ENCODE measurements around the gene IL6.
"Not testable (repeated sequence)": the region's sequence is repeated elsewhere in the genome, so short reads cannot be mapped to it uniquely, and the experiment has no call there.

The IL6 gene

DNA sequence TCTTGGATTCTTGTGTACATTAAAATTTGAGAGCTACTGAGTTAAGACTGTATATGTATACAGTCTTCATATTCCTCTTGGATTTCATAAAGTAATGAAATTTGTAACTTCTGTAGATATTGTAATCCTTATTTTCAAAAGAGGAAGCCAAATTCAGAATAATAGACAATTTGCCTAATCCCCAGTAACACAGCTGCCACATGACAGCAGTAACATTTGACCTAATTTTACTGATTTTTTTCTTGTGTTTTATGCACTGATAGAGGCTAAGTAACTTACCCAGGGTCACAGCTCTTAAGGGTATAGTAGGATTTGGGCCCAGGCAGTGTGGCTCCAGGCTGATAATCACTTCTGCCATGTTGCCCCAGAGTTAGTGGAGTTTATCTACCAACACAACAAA, 40.4 kb upstream of the IL6 start:
- Histone ChIP-seq H4K20me1 (ENCODE audit: insufficient read depth, low read length) (no peaks in the 10 kb centered on the region), H2AFZ (ENCODE audit: low read length) (no peak overlapping the region), H3K9ac (ENCODE audit: low read length) (no peak overlapping the region), H3K79me2 (ENCODE audit: low read length) (no peaks in the 10 kb centered on the region), H3F3A (ENCODE audit: insufficient read depth, low read length) (no peaks in the 10 kb centered on the region), H3K4me3 (ENCODE audit: low read length) (no peak overlapping the region), H3K36me3 (replicated peaks; ENCODE audit: insufficient read depth, low read length) (no peaks in the 10 kb centered on the region), H3K4me1 (ENCODE audit: low read length) (no peaks in the 10 kb centered on the region), H3K27me3 (replicated peaks; ENCODE audit: insufficient read depth, low read length) (no peaks in the 10 kb centered on the region), H3K4me2 (ENCODE audit: low read depth, low read length) (no peak overlapping the region), H3K9me3 (replicated peaks; ENCODE audit: insufficient read depth, low read length) (no peaks in the 10 kb centered on the region), H3K27ac (ENCODE audit: low read length) (no peak overlapping the region), H3K9me2 (replicated peaks; ENCODE audit: insufficient read depth, low read length) (no peaks in the 10 kb centered on the region)
- TF ChIP-seq EZH2 (optimal IDR thresholded peaks at IDR 0.05; ENCODE audit: low read depth, low read length) (no peak), EZH2phosphoT487 (IDR thresholded peaks at IDR 0.05; ENCODE audit: low read length) (no peak), CTCF (IDR thresholded peaks at IDR 0.05; ENCODE audit: low read length) (no peak)
- DNase-seq: no peak

DNA sequence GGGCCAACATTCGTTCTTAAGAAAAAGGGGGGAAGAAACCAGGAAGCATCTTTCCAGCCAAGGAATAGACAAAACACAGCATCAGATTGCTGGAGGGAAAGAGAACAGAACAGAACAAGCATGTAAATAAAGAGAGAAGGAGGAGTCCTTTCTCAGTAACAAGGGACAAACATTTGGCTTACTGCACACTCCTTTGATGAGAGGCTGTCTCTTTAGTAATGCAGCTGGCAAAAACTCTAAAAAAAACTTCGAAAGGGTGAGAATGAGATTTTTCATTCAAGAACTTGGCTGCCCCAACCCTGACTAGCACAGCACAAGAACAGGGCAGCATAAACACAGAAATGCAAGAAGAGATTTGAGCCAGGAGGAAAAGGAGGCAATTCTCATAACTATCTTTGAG, 38.9 kb upstream of the IL6 start:
- no peak overlapping the region for H3K27ac ChIP-seq (ENCODE audit: low read length)
- H3K79me2 ChIP-seq (ENCODE audit: low read length): no peaks in the 10 kb centered on the region
- H2AFZ ChIP-seq (ENCODE audit: low read length): no peak overlapping the region
- no peak for DNase-seq
- no peaks in the 10 kb centered on the region for H3F3A ChIP-seq (ENCODE audit: insufficient read depth, low read length)
- no peak for TF ChIP-seq EZH2 (optimal IDR thresholded peaks at IDR 0.05; ENCODE audit: low read depth, low read length)
- no peak for TF ChIP-seq EZH2phosphoT487 (IDR thresholded peaks at IDR 0.05; ENCODE audit: low read length)
- no peak for TF ChIP-seq CTCF (IDR thresholded peaks at IDR 0.05; ENCODE audit: low read length)
- no peaks in the 10 kb centered on the region for H3K4me1 ChIP-seq (ENCODE audit: low read length)
- H3K9me3 ChIP-seq (replicated peaks; ENCODE audit: insufficient read depth, low read length): no peaks in the 10 kb centered on the region
- no peak overlapping the region for H3K4me2 ChIP-seq (ENCODE audit: low read depth, low read length)
- no peaks in the 10 kb centered on the region for H3K9me2 ChIP-seq (replicated peaks; ENCODE audit: insufficient read depth, low read length)
- no peaks in the 10 kb centered on the region for H3K36me3 ChIP-seq (replicated peaks; ENCODE audit: insufficient read depth, low read length)
- H3K9ac ChIP-seq (ENCODE audit: low read length): no peak overlapping the region
- H4K20me1 ChIP-seq (ENCODE audit: insufficient read depth, low read length): no peaks in the 10 kb centered on the region
- H3K4me3 ChIP-seq (ENCODE audit: low read length): no peak overlapping the region
- no peaks in the 10 kb centered on the region for H3K27me3 ChIP-seq (replicated peaks; ENCODE audit: insufficient read depth, low read length)

DNA sequence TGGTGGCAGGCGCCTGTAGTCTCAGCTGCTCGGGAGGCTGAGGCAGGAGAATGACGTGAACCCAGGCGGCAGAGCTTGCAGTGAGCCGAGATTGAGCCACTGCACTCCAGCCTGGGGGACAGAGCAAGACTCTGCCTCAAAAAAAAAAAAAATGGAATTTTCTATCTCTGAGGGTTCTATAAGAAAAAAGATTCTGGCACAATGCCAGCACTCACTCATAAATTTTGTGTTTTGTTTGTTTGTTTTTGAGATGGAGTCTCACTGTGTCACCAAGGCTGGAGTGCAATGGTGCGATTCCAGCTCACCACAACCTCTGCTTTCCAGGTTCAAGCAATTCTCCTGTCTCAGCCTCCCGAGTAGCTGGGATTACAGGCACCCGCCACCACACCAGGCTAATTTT, 38.1 kb upstream of the IL6 start:
- H3K4me1 ChIP-seq (ENCODE audit: low read length); DNase-seq; H3K27me3 ChIP-seq (replicated peaks; ENCODE audit: insufficient read depth, low read length); H3F3A ChIP-seq (ENCODE audit: insufficient read depth, low read length); H4K20me1 ChIP-seq (ENCODE audit: insufficient read depth, low read length); H3K79me2 ChIP-seq (ENCODE audit: low read length); H3K9me3 ChIP-seq (replicated peaks; ENCODE audit: insufficient read depth, low read length); H2AFZ ChIP-seq (ENCODE audit: low read length); H3K36me3 ChIP-seq (replicated peaks; ENCODE audit: insufficient read depth, low read length); H3K9ac ChIP-seq (ENCODE audit: low read length); H3K4me2 ChIP-seq (ENCODE audit: low read depth, low read length); H3K4me3 ChIP-seq (ENCODE audit: low read length); H3K9me2 ChIP-seq (replicated peaks; ENCODE audit: insufficient read depth, low read length); H3K27ac ChIP-seq (ENCODE audit: low read length): not testable (repeated sequence)

GRCh38 chr7:22694597-22695207, 32.3 kb upstream of the IL6 start:
- Histone ChIP-seq H3K9me2 (replicated peaks; ENCODE audit: insufficient read depth, low read length) (no peaks in the 10 kb centered on the region), H3K36me3 (replicated peaks; ENCODE audit: insufficient read depth, low read length) (no peaks in the 10 kb centered on the region), H2AFZ (ENCODE audit: low read length) (no peak overlapping the region), H3F3A (ENCODE audit: insufficient read depth, low read length) (peaks cover 11% of the 10 kb centered on the region; the same call in 1 of the 2 replicates), H3K4me1 (ENCODE audit: low read length) (peaks cover 49% of the 10 kb centered on the region), H3K9me3 (replicated peaks; ENCODE audit: insufficient read depth, low read length) (no peaks in the 10 kb centered on the region), H3K9ac (ENCODE audit: low read length) (no peak overlapping the region), H3K4me2 (ENCODE audit: low read depth, low read length) (peak overlapping the region; percentile 55), H4K20me1 (ENCODE audit: insufficient read depth, low read length) (no peaks in the 10 kb centered on the region), H3K27me3 (replicated peaks; ENCODE audit: insufficient read depth, low read length) (no peaks in the 10 kb centered on the region), H3K79me2 (ENCODE audit: low read length) (no peaks in the 10 kb centered on the region), H3K4me3 (ENCODE audit: low read length) (peak overlapping the region; percentile 5), H3K27ac (ENCODE audit: low read length) (no peak overlapping the region)
- TF ChIP-seq EZH2 (optimal IDR thresholded peaks at IDR 0.05; ENCODE audit: low read depth, low read length): no peak
- TF ChIP-seq CTCF (IDR thresholded peaks at IDR 0.05; ENCODE audit: low read length): no peak
- TF ChIP-seq EZH2phosphoT487 (IDR thresholded peaks at IDR 0.05; ENCODE audit: low read length): no peak
- DNase-seq: peak; percentile 75

Data from MM.1S (cell line).